SIG-M5 treated with dmso at 0.1 percent for 504 hours (cell line): Measurements from ENCODE around the gene MRPL34.
"Not testable (repeated sequence)": the region's sequence is repeated elsewhere in the genome, so short reads cannot be mapped to it uniquely, and the experiment has no call there.

Source experiments
- DNase-seq: peaks from one replicate; lab custom pipeline; 2025; ENCODE audit not compliant: unreplicated experiment; lab: John Stamatoyannopoulos, UW

Gene MRPL34

DNA sequence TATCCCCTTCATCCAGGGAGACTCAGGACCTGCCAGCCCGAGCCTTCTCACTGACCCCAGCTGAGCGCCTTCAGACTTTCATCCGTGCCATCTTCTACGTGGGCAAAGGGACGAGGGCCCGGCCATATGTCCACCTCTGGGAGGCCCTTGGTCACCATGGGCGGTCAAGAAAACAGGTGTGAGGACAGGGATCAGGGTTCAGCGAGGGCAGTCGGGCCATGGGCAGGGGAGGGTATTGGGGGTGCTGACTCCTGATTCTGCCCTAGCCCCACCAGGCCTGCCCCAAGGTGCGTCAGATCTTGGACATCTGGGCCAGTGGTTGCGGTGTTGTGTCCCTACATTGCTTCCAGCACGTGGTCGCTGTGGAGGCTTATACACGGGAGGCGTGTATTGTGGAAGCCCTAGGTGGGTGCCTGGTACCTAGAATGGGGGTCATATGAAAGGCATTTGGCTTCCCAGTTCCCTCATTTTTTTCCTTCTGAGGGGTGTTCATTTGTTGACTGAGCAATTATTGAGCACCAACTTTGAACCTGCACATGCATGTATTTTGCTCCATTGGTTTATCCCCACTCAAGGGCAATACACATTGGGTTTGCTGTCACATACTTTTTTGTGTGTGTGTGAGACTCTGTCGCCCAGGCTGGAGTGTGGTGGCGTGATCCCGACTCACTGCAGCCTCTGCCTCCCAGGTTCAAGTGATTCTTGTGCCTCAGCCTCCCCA, 20.1 kb upstream of the MRPL34 start:
- DNase-seq, result no peak

DNA sequence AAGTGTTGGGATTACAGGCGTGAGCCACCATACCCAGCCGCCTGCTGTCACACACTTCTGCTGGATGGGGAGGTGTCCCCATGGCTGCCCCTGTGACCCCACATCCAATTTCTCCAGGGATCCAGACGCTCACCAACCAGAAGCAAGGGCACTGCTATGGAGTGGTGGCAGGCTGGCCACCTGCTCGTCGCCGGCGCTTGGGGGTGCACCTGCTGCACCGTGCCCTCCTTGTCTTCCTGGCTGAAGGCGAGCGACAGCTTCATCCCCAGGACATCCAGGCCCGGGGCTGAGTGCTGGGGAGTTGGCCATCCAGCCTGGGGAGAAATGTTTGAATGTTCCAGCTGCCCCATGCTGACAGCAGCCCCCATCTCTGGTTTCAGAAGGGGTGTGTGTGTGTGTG, 19.4 kb upstream of the MRPL34 start:
- no peak for DNase-seq

DNA sequence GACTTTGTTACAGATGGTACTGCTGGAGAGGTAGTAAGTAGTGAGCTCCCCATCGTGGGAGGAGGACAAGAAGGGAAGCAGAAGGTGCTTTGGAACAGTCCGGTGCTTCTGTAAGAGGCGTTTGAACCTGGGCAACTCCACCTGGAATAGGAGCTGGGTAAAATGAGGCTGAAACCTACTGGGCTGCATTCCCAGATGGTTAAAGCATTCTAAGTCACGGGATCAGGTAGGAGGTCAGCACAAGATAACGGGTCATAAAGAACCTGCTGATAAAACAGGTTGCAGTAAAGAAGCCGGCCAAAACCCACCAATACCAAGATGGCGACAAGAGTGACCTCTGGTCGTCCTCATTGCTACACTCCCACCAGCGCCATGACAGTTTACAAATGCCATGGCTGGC, 18.9 kb upstream of the MRPL34 start:
- DNase-seq, result no peak

DNA sequence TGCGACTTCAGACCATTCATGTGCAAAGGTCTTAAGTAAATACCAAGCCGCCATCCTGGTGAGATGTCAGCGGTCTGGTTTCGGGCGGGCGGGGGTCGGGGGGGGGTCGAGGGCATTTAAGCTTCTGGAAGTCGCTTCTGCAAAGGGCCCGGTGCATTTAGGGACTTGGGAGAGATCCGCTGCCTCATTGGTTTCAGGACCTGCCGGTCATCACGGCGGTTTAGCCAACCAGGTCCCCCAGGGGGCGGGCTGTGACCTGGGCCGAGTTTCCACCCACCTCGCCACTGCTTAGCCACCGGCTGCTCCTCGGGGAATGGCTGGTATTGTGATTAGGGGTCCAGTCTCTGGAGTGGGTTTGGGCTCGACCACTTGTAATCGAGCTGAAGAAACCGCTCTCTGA, 16.2 kb upstream of the MRPL34 start:
- peak; percentile 38 for DNase-seq

DNA sequence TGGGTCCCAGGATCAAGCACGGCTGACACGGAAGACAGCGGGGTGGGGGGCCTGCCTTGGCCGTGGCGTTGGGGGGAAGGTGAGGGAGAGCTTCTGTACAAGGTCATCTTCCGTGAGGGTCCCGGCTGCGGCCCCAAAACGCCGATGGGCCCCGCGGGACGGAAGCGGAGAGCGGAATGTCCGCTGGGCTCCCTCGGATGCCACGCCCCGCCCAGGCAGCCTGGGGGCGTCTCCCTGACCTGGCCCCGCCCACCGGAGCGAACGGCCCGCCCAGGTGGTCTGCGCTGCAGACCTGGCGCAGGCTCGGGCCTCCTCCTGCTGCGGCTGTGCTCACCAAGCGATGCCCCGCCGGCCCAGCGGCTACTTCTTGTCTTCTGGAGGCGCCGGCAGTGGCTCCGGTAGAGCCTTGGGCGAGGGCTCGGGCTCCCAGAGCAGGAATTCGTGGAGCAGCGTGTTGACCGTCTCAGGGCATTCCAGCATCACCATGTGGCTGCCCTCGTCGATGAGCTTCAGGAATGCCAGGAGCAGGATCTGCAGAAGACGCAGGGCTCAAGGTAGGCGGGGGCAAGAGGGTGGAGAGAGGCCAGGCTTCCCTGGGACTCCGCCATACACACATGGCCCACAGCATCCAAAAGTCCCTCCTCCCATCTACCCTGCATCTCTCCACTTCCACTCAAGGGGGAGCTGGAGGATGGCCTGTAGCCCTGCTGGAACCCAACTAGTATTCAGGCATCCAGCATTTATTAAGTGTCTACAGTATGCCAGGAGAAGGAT, 13.2 kb upstream of the MRPL34 start:
- peak; percentile 88 for DNase-seq

DNA sequence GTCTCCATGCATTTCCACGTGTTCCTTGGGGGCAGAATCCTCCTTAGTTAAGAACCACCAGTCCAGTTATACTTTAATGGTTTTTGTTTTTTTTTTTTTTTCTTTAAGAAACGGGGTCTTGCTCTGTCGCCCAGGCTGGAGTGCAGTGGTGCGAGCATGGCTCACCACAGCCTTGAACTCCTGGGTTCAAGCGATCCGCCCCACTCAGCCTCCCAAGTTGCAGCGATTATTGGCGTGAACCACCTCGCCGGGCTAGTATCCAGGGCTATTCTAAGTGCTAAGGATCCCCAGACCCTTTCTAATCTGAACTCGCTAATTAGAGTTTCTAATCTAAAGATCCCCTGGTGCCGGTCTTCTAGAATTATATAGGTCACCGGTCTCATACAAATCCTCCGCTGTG, 12.1 kb upstream of the MRPL34 start:
- no peak for DNase-seq

DNA sequence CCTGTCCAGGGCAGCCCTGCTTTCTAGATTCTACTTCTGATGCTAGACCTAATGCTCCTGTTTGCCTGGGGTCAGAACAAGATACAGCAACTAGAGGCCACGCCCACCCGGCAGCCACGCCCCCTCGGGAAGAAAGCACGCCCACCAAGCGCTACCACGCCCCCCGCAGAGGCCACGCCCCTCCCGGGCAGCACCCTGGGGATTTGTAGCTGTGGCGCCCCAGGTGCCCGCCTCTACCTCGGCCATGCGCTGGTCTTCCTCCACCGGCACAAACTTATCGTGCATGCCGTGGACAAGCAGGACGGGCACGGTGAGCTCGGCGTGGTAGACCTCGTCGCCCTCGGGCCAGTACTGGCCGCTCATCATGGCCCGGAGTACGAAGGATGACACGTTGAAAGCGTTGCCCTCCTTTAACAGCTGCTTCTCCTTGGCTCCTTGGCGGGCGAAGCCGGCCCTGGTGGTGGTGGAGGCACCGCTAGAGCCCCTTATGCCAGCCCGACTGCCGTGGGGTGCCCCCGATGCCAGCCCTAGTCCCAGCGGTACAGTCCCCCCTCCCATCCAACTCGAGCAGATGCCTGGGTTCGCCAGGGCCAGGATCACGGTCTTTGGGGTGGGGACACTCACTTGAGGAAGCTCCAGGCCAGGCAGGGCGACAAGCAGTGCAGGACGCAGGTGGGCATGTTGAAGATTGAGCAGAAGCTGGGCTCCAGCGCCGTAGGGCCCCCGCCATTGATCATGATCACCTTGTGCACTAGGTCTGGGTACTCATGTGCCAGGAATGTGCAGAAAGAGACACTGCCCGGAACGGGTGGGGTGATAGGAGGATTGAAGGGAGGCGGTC, 11.4 kb upstream of the MRPL34 start:
- DNase-seq, result no peak

DNA sequence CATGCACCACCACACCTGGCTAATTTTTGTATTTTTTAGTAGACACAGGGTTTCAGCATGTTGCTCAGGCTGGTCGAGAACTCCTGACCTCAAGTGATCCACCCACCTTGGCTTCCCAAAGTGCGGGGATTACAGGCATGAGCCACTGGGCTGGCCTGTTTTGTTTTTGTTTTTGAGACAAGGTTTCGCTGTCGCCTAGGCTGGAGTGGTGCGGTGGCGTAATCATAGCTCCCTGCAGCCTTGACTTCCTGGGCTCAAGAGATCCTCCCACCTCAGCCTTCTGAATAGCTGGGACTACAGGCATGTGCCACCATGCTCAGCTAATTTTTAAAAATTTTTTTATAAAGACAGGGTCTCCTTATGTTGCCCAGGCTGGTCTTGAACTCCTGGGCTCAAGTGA, 10.1 kb upstream of the MRPL34 start:
- not testable (repeated sequence) for DNase-seq

DNA sequence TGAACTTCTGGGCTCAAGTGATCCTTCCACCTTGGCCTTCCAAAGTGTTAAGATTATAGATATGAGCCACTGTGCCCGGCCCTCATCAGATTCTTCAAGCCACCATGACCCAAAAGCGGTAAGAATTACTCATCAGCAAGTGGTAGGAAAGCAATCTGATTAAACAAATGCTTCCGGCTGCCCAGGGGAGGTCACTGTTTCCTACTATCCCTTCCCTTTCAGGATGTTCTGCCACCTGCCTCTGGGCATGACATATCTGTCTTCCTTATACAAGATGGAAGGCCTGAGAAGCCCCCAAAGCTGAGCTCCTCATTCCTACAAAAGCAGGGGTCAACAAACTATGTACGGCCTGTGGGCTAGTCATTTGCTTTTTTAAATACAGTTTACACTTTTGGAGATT, 9.4 kb upstream of the MRPL34 start:
- no peak for DNase-seq

DNA sequence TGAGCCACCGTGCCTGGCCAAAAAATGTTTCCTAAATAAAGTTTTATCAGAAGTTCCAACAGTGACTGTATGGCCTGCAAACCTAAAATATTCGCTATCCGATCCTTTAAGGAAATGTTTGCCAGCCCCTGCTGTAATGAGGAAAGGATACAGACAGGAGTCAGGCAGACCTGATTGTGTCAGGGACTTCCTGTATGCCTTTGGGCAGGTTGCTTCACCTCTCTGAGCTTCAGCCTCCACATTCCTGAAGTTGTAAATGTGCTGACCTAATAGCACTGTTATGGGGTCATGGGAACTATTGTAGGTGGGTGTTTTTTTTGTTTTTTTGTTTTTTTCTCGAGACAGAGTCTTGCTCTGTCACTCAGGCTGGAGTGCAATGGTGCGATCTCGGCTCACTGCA, 8.7 kb upstream of the MRPL34 start:
- DNase-seq, result no peak

DNA sequence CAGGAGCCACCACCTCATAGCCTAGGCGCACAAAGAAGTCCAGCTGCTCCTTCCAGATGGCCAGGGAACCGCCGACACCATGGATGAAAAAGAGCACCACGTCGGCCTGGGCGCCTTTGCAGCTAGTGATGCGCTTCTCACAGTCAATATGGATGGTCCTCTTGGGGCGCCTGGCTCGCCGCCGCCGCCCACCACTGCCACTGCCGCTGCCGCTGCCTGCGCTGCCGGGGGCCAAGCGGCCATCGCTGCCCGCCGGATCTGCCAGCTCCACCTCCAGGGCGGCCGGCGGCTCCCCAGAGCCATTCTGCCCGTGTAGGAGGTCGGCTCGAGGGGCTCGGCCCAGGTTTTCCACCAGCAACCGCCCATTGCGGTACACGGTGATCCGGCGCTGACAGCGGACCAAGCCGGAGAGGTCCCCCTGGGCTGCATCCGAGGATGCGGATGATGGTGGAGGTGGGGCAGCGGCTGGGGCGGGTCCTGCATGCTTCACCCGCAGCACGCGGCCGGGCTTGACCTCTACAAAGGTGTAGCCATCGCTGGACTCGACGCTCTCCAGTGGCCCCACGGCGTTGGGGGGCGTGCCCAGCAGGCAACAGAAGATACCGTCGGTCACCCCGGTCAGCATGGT, 4.6 kb upstream of the MRPL34 start:
- no peak for DNase-seq

DNA sequence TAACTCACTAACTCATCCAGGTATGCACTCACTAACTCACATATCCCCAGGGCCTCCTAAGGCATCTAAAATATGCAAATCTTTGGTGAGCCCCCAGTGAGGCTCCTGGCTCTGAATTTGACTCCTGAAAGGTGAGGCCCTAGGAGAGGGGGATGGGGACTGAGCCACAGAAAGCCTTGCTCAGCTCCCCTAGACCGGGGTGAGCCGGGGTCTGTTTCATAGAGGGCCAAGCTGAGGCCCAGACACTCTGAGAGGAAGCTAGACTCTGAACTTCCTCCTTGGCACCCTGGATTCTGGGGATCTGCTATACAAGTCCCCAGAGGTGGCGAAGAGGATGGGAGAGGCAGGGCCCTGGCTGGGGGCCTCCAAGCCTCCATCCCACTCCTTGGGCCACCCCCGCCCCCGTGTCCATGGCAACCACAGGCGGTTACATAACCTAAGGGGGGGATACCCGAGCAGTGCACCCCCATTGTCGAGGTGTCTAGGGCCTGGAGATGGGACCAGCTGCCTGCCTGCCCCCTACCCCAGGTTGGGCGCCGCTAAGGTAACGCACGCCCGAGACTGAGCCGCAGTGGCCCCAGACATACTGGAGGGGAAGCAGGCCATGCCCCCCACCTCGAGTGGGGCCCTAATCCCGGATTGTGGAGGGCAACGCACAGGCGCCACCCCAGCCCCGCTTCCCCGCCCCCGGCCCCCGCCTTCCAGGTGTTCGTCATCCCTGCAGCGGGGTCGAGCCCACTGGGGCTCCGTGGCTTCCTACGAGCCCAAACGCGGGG, 3.1 kb upstream of the MRPL34 start:
- peak; percentile 43 for DNase-seq

DNA sequence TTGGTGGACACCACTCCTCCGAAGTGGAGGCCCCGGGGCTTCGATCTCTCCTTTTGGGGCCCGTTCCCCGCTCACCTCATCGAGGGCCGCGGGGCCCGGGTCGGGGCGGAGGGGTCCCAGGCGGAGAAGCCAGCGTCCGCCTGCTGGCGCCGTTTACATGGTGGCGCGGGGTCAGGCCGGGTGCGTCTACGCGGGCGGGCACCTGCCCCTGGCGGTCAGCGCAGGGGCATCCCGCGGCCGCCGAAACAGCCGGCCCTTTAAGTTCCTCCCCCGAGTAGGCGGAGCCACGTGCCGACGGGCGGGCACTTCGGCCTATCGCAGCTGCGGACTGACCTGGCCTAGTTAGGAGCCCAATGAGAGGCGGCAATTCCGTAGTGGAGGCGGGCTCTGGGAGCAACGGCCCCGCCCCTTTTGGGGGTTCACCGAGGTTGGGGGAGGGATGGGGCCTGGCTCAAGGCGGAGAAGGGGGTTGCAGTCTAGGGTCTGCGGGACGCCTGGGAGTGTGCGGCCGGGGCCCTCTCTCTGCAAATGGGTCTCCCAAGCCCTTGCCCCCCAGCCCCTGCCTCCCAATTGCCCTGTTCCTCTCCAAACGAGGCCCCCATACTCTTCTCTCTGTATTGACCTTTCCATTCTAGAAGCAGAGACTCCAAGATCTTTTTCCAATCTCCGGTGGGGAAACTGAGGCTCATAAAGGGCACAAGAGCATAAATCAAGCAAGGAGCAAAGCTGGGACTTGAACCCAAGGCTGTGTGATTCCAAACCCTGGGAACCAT, 2.3 kb upstream of the MRPL34 start, which contains the start of gene ABHD8:
Gene ABHD8 (minus strand): TSS at position 259 of the 773 bp plus-strand sequence. CDS start 1,809 bp downstream, outside the sequence.
- peak; percentile 72 for DNase-seq

DNA sequence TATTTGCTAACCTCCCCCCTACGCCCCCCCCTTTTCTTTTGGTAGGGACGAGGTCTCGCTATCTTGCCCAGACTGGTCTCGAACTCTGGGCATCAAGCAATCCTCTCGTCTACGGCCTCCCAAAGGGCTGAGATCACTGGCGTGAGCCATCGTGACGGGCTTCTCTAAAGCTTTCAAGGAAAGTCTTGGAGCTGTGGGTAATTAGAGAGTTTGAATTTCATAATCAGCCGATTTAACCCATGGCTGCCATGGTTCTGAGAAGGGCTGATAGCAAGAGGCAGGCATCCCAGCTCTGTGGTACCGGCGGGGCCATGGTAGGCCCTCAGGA, 1.8 kb upstream of the MRPL34 start:
- no peak for DNase-seq

DNA sequence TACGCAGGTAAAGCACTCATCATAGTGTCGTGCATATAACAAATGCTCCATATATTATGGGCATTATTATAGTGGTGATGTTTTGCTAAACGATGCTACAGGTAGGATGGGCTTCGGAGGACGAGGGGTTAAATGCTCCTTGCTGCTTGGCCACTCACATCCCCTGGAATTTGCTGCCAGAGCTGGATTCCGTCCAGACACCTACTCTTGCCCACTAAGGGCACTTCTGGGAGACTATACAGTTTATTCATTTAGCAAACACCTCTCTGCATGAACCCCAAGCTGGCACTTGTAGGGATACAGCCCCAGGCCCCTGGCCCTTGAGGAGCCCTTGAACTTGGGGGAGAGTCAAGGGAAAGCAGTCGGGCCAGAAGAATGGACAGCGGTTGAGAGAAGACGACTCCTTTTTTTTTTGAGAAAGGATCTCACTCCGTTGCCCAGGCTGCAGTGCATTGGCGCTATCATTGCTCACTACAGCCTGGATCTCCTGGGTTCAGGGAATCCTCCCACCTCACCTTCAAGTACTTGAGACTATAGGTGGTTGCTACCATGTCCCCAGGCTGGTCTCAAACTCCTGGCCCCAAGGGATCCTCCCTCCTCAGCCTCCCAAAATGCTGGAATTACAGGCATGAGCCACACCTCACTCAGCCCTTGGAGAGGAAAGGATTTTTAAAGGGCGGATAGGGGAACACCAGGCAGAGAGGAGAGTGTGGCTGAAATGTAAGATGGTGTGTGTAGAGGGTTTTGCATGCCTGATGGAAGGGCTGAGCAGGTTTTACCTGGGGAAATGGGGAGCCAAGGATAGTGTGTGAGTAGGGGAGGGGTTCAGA, 1.1 kb upstream of the MRPL34 start:
- DNase-seq, result no peak

DNA sequence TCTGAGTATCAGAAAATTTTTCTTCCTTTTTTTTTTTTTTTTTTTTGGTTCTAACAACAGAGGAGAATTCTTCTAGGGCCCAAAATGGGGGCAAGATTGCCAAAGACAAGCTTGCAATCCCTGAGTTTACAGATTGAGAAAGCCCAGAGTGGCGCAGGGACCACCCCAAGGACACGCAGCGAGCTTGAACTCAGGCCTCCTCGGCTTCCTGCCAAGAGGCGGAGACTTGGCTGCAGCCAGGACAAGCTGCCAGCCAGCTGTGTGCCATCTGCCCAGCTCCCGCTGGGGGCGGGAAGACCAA, 506 bp upstream of the MRPL34 start:
- DNase-seq, result no peak

DNA sequence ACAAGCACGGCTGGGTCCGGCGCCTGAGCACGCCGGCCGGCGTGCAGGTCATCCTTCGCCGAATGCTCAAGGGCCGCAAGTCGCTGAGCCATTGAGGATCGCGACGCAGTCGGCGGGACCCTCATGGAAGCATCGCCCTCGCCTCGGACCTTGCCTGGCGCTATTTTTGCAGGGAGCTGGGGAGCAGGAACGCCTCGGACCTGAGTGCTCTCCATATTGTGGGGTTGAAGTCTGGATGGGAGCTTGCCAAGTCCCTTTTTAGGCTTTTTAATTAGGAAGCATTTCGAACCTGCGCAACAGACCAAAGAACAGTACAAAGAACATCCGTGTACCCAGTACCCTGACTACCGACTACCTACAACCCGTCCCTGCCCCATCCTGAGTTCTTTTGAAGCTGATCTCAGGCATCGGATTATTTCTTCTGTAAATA, 628 bp downstream of the MRPL34 start:
- DNase-seq, result no peak

DNA sequence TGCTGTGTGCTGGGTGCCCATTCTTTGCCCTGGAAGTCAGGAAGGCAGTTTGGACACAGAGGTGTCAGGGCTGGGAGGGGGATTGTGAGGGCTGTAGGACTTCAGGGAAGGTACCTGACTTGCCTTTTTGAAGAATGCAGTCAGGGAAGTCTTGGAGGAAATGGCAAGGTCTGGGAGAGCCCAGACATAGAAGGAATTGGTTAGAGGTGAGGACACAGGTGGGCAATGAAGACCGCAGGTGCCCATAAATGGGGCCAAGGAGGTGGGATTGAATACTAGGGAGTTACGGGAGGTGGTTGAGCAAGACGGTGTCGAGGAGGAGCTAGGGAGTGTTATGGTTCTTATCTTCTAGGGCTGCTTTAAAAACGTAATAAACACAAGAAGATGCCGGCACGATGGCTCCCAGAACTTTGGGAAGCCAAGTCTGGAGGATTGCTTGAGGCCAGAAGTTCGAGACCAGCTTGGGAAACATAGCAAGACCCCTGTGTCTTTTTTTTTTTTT, 2.3 kb downstream of the MRPL34 start:
- no peak for DNase-seq
